Measurements from ENCODE around the gene CARNS1. TPM values are rescaled to one million over a fixed set of nuclear protein-coding genes. Genes with fewer than 3 reads are reported as not detected.

The CARNS1 gene
- total and polyA plus RNA-seq, 2 of the 8 experiments (the other 6 are each of a cell fraction or from before 2014, with no cell fraction given): 0.82 to 1.1 TPM

DNA sequence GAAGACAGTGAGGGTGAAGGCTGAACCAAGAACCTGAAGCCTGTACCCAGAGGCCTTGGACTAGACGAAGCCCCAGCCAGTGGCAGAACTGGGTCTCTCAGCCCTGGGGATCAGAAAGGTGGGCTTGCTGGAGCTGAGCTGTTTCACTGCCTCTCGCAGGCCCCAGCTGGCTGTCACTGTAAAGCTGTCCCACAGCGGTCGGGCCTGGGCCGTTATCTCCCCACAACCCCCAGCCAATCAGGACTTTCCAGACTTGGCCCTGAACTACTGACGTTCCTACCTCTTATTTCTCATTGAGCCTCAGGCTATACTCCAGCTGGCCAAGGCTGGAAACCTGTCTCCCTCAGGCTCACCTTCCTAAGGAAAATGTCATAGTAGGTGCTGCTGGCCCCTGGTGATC, 17.9 kb upstream of the CARNS1 start (continued):
- TF ChIP-seq, protein P1, sequence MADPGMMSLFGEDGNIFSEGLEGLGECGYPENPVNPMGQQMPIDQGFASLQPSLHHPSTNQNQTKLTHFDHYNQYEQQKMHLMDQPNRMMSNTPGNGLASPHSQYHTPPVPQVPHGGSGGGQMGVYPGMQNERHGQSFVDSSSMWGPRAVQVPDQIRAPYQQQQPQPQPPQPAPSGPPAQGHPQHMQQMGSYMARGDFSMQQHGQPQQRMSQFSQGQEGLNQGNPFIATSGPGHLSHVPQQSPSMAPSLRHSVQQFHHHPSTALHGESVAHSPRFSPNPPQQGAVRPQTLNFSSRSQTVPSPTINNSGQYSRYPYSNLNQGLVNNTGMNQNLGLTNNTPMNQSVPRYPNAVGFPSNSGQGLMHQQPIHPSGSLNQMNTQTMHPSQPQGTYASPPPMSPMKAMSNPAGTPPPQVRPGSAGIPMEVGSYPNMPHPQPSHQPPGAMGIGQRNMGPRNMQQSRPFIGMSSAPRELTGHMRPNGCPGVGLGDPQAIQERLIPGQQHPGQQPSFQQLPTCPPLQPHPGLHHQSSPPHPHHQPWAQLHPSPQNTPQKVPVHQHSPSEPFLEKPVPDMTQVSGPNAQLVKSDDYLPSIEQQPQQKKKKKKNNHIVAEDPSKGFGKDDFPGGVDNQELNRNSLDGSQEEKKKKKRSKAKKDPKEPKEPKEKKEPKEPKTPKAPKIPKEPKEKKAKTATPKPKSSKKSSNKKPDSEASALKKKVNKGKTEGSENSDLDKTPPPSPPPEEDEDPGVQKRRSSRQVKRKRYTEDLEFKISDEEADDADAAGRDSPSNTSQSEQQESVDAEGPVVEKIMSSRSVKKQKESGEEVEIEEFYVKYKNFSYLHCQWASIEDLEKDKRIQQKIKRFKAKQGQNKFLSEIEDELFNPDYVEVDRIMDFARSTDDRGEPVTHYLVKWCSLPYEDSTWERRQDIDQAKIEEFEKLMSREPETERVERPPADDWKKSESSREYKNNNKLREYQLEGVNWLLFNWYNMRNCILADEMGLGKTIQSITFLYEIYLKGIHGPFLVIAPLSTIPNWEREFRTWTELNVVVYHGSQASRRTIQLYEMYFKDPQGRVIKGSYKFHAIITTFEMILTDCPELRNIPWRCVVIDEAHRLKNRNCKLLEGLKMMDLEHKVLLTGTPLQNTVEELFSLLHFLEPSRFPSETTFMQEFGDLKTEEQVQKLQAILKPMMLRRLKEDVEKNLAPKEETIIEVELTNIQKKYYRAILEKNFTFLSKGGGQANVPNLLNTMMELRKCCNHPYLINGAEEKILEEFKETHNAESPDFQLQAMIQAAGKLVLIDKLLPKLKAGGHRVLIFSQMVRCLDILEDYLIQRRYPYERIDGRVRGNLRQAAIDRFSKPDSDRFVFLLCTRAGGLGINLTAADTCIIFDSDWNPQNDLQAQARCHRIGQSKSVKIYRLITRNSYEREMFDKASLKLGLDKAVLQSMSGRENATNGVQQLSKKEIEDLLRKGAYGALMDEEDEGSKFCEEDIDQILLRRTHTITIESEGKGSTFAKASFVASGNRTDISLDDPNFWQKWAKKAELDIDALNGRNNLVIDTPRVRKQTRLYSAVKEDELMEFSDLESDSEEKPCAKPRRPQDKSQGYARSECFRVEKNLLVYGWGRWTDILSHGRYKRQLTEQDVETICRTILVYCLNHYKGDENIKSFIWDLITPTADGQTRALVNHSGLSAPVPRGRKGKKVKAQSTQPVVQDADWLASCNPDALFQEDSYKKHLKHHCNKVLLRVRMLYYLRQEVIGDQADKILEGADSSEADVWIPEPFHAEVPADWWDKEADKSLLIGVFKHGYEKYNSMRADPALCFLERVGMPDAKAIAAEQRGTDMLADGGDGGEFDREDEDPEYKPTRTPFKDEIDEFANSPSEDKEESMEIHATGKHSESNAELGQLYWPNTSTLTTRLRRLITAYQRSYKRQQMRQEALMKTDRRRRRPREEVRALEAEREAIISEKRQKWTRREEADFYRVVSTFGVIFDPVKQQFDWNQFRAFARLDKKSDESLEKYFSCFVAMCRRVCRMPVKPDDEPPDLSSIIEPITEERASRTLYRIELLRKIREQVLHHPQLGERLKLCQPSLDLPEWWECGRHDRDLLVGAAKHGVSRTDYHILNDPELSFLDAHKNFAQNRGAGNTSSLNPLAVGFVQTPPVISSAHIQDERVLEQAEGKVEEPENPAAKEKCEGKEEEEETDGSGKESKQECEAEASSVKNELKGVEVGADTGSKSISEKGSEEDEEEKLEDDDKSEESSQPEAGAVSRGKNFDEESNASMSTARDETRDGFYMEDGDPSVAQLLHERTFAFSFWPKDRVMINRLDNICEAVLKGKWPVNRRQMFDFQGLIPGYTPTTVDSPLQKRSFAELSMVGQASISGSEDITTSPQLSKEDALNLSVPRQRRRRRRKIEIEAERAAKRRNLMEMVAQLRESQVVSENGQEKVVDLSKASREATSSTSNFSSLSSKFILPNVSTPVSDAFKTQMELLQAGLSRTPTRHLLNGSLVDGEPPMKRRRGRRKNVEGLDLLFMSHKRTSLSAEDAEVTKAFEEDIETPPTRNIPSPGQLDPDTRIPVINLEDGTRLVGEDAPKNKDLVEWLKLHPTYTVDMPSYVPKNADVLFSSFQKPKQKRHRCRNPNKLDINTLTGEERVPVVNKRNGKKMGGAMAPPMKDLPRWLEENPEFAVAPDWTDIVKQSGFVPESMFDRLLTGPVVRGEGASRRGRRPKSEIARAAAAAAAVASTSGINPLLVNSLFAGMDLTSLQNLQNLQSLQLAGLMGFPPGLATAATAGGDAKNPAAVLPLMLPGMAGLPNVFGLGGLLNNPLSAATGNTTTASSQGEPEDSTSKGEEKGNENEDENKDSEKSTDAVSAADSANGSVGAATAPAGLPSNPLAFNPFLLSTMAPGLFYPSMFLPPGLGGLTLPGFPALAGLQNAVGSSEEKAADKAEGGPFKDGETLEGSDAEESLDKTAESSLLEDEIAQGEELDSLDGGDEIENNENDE (IDR thresholded peaks at IDR 0.05; ENCODE audit: insufficient replicate concordance, low read length): no peak
- TF ChIP-seq JUND (IDR thresholded peaks at IDR 0.05; ENCODE audit: low read length): no peak
- no peak for TF ChIP-seq CBX8 (IDR thresholded peaks at IDR 0.05; ENCODE audit: borderline replicate concordance, low read depth, low read length)
- no peak for TF ChIP-seq SAP30 (IDR thresholded peaks at IDR 0.05; ENCODE audit: insufficient read depth, insufficient replicate concordance, low read length)
- no peak for TF ChIP-seq TAF1 (IDR thresholded peaks at IDR 0.05; ENCODE audit: low read depth, low read length)
- no peak for TF ChIP-seq HDAC6 (IDR thresholded peaks at IDR 0.05; ENCODE audit: low read depth, low read length)
- no peak for TF ChIP-seq FOSL1 (IDR thresholded peaks at IDR 0.05; ENCODE audit: insufficient read depth, low read depth, low read length)
- TF ChIP-seq SP2 (IDR thresholded peaks at IDR 0.05; ENCODE audit: low read length): no peak
- TF ChIP-seq RXRA (IDR thresholded peaks at IDR 0.05; ENCODE audit: insufficient read depth, low read depth, low read length): no peak
